H1 (cell line): ENCODE results near the gene LMNA. TPM values are rescaled to one million over a fixed set of nuclear protein-coding genes. Genes with fewer than 3 reads are reported as not detected.

ENCODE experiments used
- CTCF ChIA-PET: fragments of 300-600 bp; sonication (Branson Sonifier 250); formaldehyde crosslinking; loops from one replicate; lab custom pipeline; 2021; ENCODE audit not compliant: partially characterized antibody; lab: Charles Lee
- POLR2A ChIA-PET: fragments of 300-600 bp; sonication (Branson Sonifier 250); formaldehyde crosslinking; loops from one replicate; lab custom pipeline; 2021; ENCODE audit warnings: inconsistent platforms; ENCODE audit not compliant: partially characterized antibody; lab: Charles Lee
- DNase-seq, 2 experiments: peaks; one replicate each; pipeline versions ENCODE4 v3.0.0 to v3.0.0-alpha.2; 2010 to 2022; ENCODE audit warnings: low spot score in 2 of 2, low read depth in 1 of 2, mixed read lengths in 1 of 2
- FAIRE-seq: peaks from 2 replicates; lab custom pipeline; 2011; peaks lifted over from hg19 to GRCh38; lab: Jason Lieb, UNC
- H2AFZ ChIP-seq: 2 replicates; pipeline ENCODE4 v1.8.1; 2012; ENCODE audit warnings: low read length, inconsistent platforms
- H2AK5ac ChIP-seq: 2 replicates; pipeline ENCODE4 v1.6.1; 2013; ENCODE audit warnings: low read depth, low read length
- H2BK120ac ChIP-seq: replicated peaks from 2 replicates; pipeline ENCODE3; 2013; ENCODE audit warnings: low read depth, low read length, inconsistent platforms
- H2BK12ac ChIP-seq: 2 replicates; pipeline ENCODE4 v1.6.1; 2013; ENCODE audit warnings: low read depth, low read length
- H2BK15ac ChIP-seq: 2 replicates; pipeline ENCODE4 v1.6.1; 2013; ENCODE audit warnings: low read length
- H2BK20ac ChIP-seq: 2 replicates; pipeline ENCODE4 v1.6.1; 2013; ENCODE audit warnings: low read length
- H2BK5ac ChIP-seq: 2 replicates; pipeline ENCODE4 v1.6.1; 2013; ENCODE audit warnings: low read depth, low read length
- H3K14ac ChIP-seq: 2 replicates; pipeline ENCODE4 v1.6.1; 2013; ENCODE audit warnings: inconsistent platforms; ENCODE audit not compliant: insufficient read length
- H3K18ac ChIP-seq: 2 replicates; pipeline ENCODE4 v1.6.1; 2013; ENCODE audit warnings: low read length; ENCODE audit errors: extremely low read depth
- H3K23ac ChIP-seq: 2 replicates; pipeline ENCODE4 v1.6.1; 2013; ENCODE audit warnings: inconsistent platforms; ENCODE audit not compliant: insufficient read length
- H3K23me2 ChIP-seq: 2 replicates; pipeline ENCODE4 v1.6.1; 2013; ENCODE audit warnings: low read depth, low read length
- H3K27ac ChIP-seq: 2 replicates; pipeline ENCODE4 v1.6.1; 2011; ENCODE audit warnings: low read depth, low read length, inconsistent platforms
- H3K27me3 ChIP-seq, 4 experiments: replicated peaks in 1 of 4; 1 replicate in 1 of 4; 2 replicates in 3 of 4; pipeline versions ENCODE4 v1.6.1 to v1.8.1; 2011 to 2013; ENCODE audit warnings: low read length in 3 of 4, mild to moderate bottlenecking in 3 of 4, inconsistent platforms in 2 of 4, mixed read lengths in 2 of 4, moderate library complexity in 1 of 4; ENCODE audit not compliant: control insufficient read depth in 3 of 4, insufficient read depth in 3 of 4; ENCODE audit errors: extremely low read depth in 1 of 4
- H3K36me3 ChIP-seq, 4 experiments: 2 replicates each; pipeline versions ENCODE4 v1.6.1 to v1.8.1; 2011 to 2013; ENCODE audit warnings: mild to moderate bottlenecking in 4 of 4, low read length in 3 of 4, moderate library complexity in 2 of 4, control low read depth in 1 of 4, inconsistent platforms in 1 of 4; ENCODE audit not compliant: insufficient read depth in 4 of 4, control insufficient read depth in 2 of 4
- H3K4ac ChIP-seq: replicated peaks from 2 replicates; pipeline ENCODE3; 2013; ENCODE audit warnings: low read length, low read depth, mixed read lengths, inconsistent platforms; ENCODE audit not compliant: insufficient read length
- H3K4me1 ChIP-seq, 4 experiments: replicated peaks in 1 of 4; 1 replicate in 1 of 4; 2 replicates in 3 of 4; pipeline versions ENCODE4 v1.6.1 to v1.8.1; 2011 to 2013; ENCODE audit warnings: low read length in 3 of 4, inconsistent platforms in 2 of 4, mixed read lengths in 1 of 4; ENCODE audit not compliant: insufficient read depth in 4 of 4, control insufficient read depth in 3 of 4
- H3K4me2 ChIP-seq, 2 experiments: 2 replicates each; pipeline versions ENCODE4 v1.6.1 to v1.8.1; 2011 to 2013; ENCODE audit warnings: low read depth in 2 of 2, low read length in 2 of 2, control low read depth in 1 of 2, inconsistent platforms in 1 of 2, mild to moderate bottlenecking in 1 of 2; ENCODE audit not compliant: insufficient read depth in 1 of 2
- H3K4me3 ChIP-seq, 4 experiments: fragments of 200-600, 300-600 bp in 1 of 4; sonication (generic), shearing (Covaris generic), sonication (Bioruptor Twin) in 1 of 4; 2 replicates each; pipeline versions ENCODE4 v1.5.1 to v1.8.1; 2011 to 2016; ENCODE audit warnings: low read length in 4 of 4, low read depth in 3 of 4, control low read depth in 2 of 4, inconsistent platforms in 2 of 4, mild to moderate bottlenecking in 2 of 4, mixed read lengths in 1 of 4, moderate library complexity in 1 of 4; ENCODE audit not compliant: insufficient read depth in 2 of 4; ENCODE audit errors: extremely low read depth in 1 of 4
- H3K56ac ChIP-seq: replicated peaks from 2 replicates; pipeline ENCODE3; 2013; ENCODE audit warnings: low read depth, mild to moderate bottlenecking, mixed read lengths, low read length, inconsistent platforms; ENCODE audit not compliant: insufficient read length
- H3K79me1 ChIP-seq: 2 replicates; pipeline ENCODE4 v1.6.1; 2013; ENCODE audit warnings: low read depth, low read length, control low read depth
- H3K79me2 ChIP-seq, 2 experiments: 2 replicates each; pipeline versions ENCODE4 v1.6.1 to v1.8.1; 2012 to 2013; ENCODE audit warnings: low read length in 2 of 2, mild to moderate bottlenecking in 2 of 2, inconsistent platforms in 1 of 2; ENCODE audit not compliant: insufficient read depth in 2 of 2, control insufficient read depth in 1 of 2
- H3K9ac ChIP-seq, 4 experiments: replicated peaks in 1 of 4; 1 replicate in 1 of 4; 2 replicates in 3 of 4; pipeline versions ENCODE4 v1.6.1 to v1.8.1; 2011 to 2013; ENCODE audit warnings: low read depth in 3 of 4, low read length in 3 of 4, control low read depth in 2 of 4, mild to moderate bottlenecking in 2 of 4, moderate library complexity in 2 of 4, inconsistent platforms in 1 of 4; ENCODE audit errors: extremely low read depth in 1 of 4
- H3K9me3 ChIP-seq, 2 experiments: 2 replicates each; pipeline versions ENCODE4 v1.6.1 to v1.8.1; 2012 to 2013; ENCODE audit warnings: mild to moderate bottlenecking in 2 of 2, moderate library complexity in 2 of 2, control low read depth in 1 of 2, inconsistent platforms in 1 of 2, low read depth in 1 of 2, low read length in 1 of 2, mixed read lengths in 1 of 2; ENCODE audit not compliant: insufficient read depth in 2 of 2
- H4K20me1 ChIP-seq, 2 experiments: replicated peaks in 1 of 2; 2 replicates each; pipeline versions ENCODE3 to v1.8.1; 2011 to 2013; ENCODE audit warnings: inconsistent platforms in 2 of 2, low read length in 2 of 2, mild to moderate bottlenecking in 1 of 2; ENCODE audit not compliant: insufficient read depth in 2 of 2, control insufficient read depth in 1 of 2
- H4K5ac ChIP-seq: 2 replicates; pipeline ENCODE4 v1.6.1; 2013; ENCODE audit warnings: low read length, low read depth, mixed read lengths, inconsistent platforms; ENCODE audit not compliant: insufficient read length
- H4K8ac ChIP-seq: 2 replicates; pipeline ENCODE4 v1.8.0; 2013; ENCODE audit warnings: mild to moderate bottlenecking, moderate library complexity, low read length, inconsistent platforms; ENCODE audit not compliant: insufficient read depth; ENCODE audit errors: extremely low read depth
- H4K91ac ChIP-seq: replicated peaks from 2 replicates; pipeline ENCODE3; 2013; ENCODE audit warnings: low read length, mixed read lengths, inconsistent platforms; ENCODE audit not compliant: insufficient read length
- RBBP5 ChIP-seq: IDR thresholded peaks from 2 replicates; pipeline ENCODE4 v1.7.1; 2012; ENCODE audit warnings: low read depth, mild to moderate bottlenecking, inconsistent platforms, low read length, moderate library complexity, borderline replicate concordance
- WGBS, 2 experiments: shearing (Covaris generic) in 1 of 2; methylation state at CpG; one replicate each; pipeline versions ENCODE4 v1.1.6 to v1.1.7; 2013 to 2015; ENCODE audit warnings: low lambda C conversion rate in 2 of 2, mixed read lengths in 2 of 2, inconsistent platforms in 1 of 2, low coverage in 1 of 2, missing lambda C conversion rate in 1 of 2; ENCODE audit not compliant: insufficient replicate concordance in 2 of 2, insufficient coverage in 1 of 2, insufficient read length in 1 of 2; ENCODE audit errors: extremely low coverage in 1 of 2, missing lambda C conversion rate in 1 of 2; 5-methylcytosine and 5-hydroxymethylcytosine counted together
- polyA plus RNA-seq, 7 experiments: library from polyadenylated mRNA; depleted of rRNA in 3 of 7; stranded (reverse) in 5 of 7; unstranded in 2 of 7; fragments of >200 nt in 5 of 7; fragments of 200-250 nt in 2 of 7; gene quantifications; 1 replicate in 5 of 7; 2 replicates in 1 of 7; 4 replicates in 1 of 7; pipeline versions ENCODE4 v1.2.1 to v1.2.3, GENCODE V29; 2011 to 2013; ENCODE audit warnings: missing spikeins in 2 of 7, mixed read lengths in 2 of 7
- total RNA-seq: library from RNA; stranded (reverse); fragmentation: NEBNext Ultra II Directional; extraction: Animal tissue kit (Norgen Biotek cat#: 25700); gene quantifications from 2 replicates; pipeline ENCODE4 v1.2.1, GENCODE V29; 2021

LMNA gene
- total and polyA plus RNA-seq, 2 of the 8 experiments (the other 6 are each of a cell fraction or from before 2014, with no cell fraction given): 25.8 to 46.8 TPM

DNA sequence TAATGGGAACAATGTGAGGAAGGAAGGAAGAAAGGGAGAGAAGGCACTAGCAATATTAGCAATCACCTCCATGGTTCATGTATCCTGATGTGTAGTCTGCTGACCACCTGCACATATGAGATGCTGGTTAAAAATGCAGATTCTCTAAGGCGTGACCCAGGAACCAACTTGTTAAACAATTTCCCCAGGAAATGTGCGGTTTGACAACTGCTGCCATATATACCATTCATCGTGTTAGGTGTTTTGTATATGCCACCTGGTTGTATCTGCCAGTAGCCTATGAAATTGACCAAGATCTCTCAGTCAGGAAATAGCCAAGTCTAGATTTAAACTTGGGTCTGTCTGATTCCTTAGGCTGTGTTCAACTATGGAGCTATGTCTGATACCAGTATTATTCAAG, 43.0 kb downstream of the LMNA start:
- Histone ChIP-seq H4K91ac (no peak overlapping the region), H3K9ac (no peak overlapping the region), H2AK5ac (no peak overlapping the region), H2BK20ac (no peak overlapping the region), H2AFZ (no peak overlapping the region), H2BK120ac (no peak overlapping the region), H2BK12ac (no peak overlapping the region), H3K4me2 (no peak overlapping the region), H2BK5ac (no peak overlapping the region), H4K5ac (no peak overlapping the region), H3K27me3 (no peaks in the 10 kb centered on the region), H3K23ac (no peak overlapping the region), H4K8ac (no peak overlapping the region), H3K9me3 (no peaks in the 10 kb centered on the region), H2BK15ac (no peak overlapping the region), H4K20me1 (no peaks in the 10 kb centered on the region), H3K18ac (no peak overlapping the region), H3K79me2 (no peaks in the 10 kb centered on the region), H3K4me1 (peaks cover 7 to 21% (median 11%) of the 10 kb centered on the region in 4 experiments), H3K79me1 (no peaks in the 10 kb centered on the region), H3K4ac (no peak overlapping the region), H3K27ac (no peak overlapping the region), H3K36me3 (no peaks in the 10 kb centered on the region), H3K14ac (no peak overlapping the region), H3K56ac (no peak overlapping the region), H3K23me2 (peaks cover 4% of the 10 kb centered on the region; the same call in 1 of the 2 replicates), H3K4me3 (no peak overlapping the region)
- TF ChIP-seq RBBP5: no peak
- DNase-seq (no peak), FAIRE-seq (no peak)
- 94% methylated on average over 3 of the region's 3 CpGs; no CpG with 5 or more reads in 1 of the 2 experiments for WGBS, 2 experiments
- ChIA-PET CTCF (interaction anchor here (1.3 kb wide), 1 partner anchor 16 kb away, joined by 3 read pairs; no protein-coding TSS in a partner anchor), POLR2A (interaction anchor here (2.0 kb wide), 1 partner anchor 55 kb away, joined by 5 read pairs; the partner anchor contains the start of gene PMF1)
